PC-3 (cell line): ENCODE data around the gene SHROOM2.

Source experiments
- EZH2 ChIP-seq: fragments of 300-600 bp; sonication (generic); IDR thresholded peaks from one replicate; pipeline ENCODE4 v1.6.1; 2017; ENCODE audit warnings: antibody characterized with exemption, mild to moderate bottlenecking, low read length; ENCODE audit not compliant: unreplicated experiment
- EZH2phosphoT487 ChIP-seq: fragments of 300-600 bp; sonication (generic); IDR thresholded peaks from 2 replicates; pipeline ENCODE4 v1.6.1; 2018; ENCODE audit warnings: mild to moderate bottlenecking, antibody characterized with exemption, low read length, borderline replicate concordance
- TF ChIP-seq, protein P1 (sequence below): fragments of 300-600 bp; sonication (generic); conservative IDR thresholded peaks from 2 replicates; pipeline ENCODE4 v1.5.1; 2017; ENCODE audit warnings: antibody characterized with exemption, low read depth, mild to moderate bottlenecking, low read length

DNA sequence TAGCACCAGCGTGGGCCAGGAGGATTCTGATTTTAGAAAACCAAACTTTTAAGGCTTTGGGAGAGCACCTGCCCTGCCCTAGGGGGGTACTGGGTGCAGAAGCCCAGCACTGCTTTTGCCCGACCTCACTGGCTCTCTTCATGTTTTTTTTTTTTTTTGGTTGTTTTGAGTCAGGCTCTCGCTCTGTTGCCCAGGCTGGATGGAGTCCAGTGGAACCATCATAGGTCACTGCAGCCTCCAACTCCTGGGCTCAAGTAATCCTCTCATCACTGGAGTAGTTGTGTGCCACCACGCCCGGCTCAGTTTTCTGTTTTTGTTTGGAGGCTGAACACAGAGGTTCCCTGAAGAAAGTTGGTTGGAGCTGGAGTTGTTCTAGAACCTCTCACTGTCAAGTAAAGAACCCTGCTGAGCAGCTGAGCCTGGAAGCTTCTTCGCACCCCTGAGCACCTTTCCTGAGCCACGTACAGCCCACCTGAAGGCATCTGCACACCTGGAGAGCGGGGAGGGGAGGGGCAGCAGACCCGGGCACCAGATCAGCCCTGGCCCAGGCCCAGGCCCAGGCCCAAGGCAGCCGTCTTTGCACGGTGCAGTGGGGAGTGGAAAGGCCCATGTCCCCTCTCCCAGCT, 49.5 kb downstream of the SHROOM2 start:
- TF ChIP-seq EZH2 (no peak), EZH2phosphoT487 (no peak)
- TF ChIP-seq, protein P1, sequence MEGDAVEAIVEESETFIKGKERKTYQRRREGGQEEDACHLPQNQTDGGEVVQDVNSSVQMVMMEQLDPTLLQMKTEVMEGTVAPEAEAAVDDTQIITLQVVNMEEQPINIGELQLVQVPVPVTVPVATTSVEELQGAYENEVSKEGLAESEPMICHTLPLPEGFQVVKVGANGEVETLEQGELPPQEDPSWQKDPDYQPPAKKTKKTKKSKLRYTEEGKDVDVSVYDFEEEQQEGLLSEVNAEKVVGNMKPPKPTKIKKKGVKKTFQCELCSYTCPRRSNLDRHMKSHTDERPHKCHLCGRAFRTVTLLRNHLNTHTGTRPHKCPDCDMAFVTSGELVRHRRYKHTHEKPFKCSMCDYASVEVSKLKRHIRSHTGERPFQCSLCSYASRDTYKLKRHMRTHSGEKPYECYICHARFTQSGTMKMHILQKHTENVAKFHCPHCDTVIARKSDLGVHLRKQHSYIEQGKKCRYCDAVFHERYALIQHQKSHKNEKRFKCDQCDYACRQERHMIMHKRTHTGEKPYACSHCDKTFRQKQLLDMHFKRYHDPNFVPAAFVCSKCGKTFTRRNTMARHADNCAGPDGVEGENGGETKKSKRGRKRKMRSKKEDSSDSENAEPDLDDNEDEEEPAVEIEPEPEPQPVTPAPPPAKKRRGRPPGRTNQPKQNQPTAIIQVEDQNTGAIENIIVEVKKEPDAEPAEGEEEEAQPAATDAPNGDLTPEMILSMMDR, result no peak
